DND-41 (cell line): Measurements from ENCODE around the gene KDM5D.

Source experiments
- EZH2 ChIP-seq: IDR thresholded peaks from 3 replicates; pipeline ENCODE4 v1.6.1; 2012; ENCODE audit warnings: borderline replicate concordance, low read depth, mild to moderate bottlenecking, moderate library complexity, low read length, inconsistent platforms; ENCODE audit not compliant: severe bottlenecking
- TF ChIP-seq, protein P1 (sequence below): IDR thresholded peaks from 2 replicates; pipeline ENCODE4 v1.5.1; 2012; ENCODE audit warnings: borderline replicate concordance, low read length, moderate library complexity, mild to moderate bottlenecking; ENCODE audit not compliant: poor library complexity, severe bottlenecking; ENCODE audit errors: extremely low read depth

DNA sequence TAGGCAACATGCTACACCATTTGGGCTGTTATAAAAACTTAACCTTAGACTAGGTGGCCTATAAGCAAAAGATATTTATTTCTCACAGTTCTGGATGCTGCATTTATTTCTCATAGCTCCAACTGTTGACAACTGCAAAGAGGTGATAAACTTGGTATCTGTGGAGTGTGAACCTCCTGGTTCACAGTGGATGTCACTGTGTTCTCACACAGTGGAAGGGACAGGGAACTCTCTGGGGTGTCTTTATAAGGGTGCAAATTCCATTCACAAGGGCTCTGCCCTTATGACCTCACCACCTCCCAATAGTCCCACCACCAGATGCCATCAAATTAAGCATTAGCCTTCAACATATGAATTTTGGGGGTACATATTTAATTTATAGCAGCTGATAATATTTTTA is 46.0 kb downstream of the KDM5D start:
- TF ChIP-seq EZH2: no peak
- TF ChIP-seq, protein P1, sequence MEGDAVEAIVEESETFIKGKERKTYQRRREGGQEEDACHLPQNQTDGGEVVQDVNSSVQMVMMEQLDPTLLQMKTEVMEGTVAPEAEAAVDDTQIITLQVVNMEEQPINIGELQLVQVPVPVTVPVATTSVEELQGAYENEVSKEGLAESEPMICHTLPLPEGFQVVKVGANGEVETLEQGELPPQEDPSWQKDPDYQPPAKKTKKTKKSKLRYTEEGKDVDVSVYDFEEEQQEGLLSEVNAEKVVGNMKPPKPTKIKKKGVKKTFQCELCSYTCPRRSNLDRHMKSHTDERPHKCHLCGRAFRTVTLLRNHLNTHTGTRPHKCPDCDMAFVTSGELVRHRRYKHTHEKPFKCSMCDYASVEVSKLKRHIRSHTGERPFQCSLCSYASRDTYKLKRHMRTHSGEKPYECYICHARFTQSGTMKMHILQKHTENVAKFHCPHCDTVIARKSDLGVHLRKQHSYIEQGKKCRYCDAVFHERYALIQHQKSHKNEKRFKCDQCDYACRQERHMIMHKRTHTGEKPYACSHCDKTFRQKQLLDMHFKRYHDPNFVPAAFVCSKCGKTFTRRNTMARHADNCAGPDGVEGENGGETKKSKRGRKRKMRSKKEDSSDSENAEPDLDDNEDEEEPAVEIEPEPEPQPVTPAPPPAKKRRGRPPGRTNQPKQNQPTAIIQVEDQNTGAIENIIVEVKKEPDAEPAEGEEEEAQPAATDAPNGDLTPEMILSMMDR: no peak
